Neural progenitor cell (in vitro differentiated cells): ENCODE results near the gene PLSCR1. TPM values are rescaled to one million over a fixed set of nuclear protein-coding genes. Genes with fewer than 3 reads are reported as not detected.
A peak's percentile ranks its signal among the peaks of the same experiment; 100 is the strongest.

Experiments
- DNase-seq: peaks from one replicate; pipeline ENCODE4 v3.0.0-alpha.2; 2016; ENCODE audit warnings: low spot score
- H2AFZ ChIP-seq: fragments of 200-600 bp; sonication (generic); replicated peaks from 2 replicates; pipeline ENCODE4 v1.6.1; 2016; ENCODE audit warnings: antibody characterized with exemption
- H3F3A ChIP-seq: fragments of 200-600 bp; sonication (generic); 2 replicates; pipeline ENCODE4 v1.6.1; 2016; ENCODE audit warnings: antibody characterized with exemption, low read depth
- H3K27ac ChIP-seq: fragments of 200-600 bp; sonication (generic); 2 replicates; pipeline ENCODE4 v1.5.1; 2016; ENCODE audit warnings: mild to moderate bottlenecking
- H3K27me3 ChIP-seq: fragments of 200-600 bp; sonication (generic); 2 replicates; pipeline ENCODE4 v1.6.1; 2016; ENCODE audit warnings: mild to moderate bottlenecking, moderate library complexity
- H3K36me3 ChIP-seq: fragments of 200-600 bp; sonication (generic); 2 replicates; pipeline ENCODE4 v1.5.1; 2016
- H3K4me1 ChIP-seq: fragments of 200-600 bp; sonication (generic); 2 replicates; pipeline ENCODE4 v1.6.1; 2016; ENCODE audit warnings: mixed run types
- H3K4me2 ChIP-seq: fragments of 200-600 bp; sonication (generic); 2 replicates; pipeline ENCODE4 v1.6.1; 2016
- H3K4me3 ChIP-seq: fragments of 200-600 bp; sonication (generic); 2 replicates; pipeline ENCODE4 v1.5.1; 2016
- H3K79me2 ChIP-seq: fragments of 200-600 bp; sonication (generic); 2 replicates; pipeline ENCODE4 v1.6.1; 2016; ENCODE audit warnings: low read depth
- H3K9ac ChIP-seq: fragments of 200-600 bp; sonication (generic); 2 replicates; pipeline ENCODE4 v1.6.1; 2016
- H3K9me3 ChIP-seq: fragments of 200-600 bp; sonication (generic); 2 replicates; pipeline ENCODE4 v1.5.1; 2016; ENCODE audit warnings: low read depth
- H4K20me1 ChIP-seq: fragments of 200-600 bp; sonication (generic); 2 replicates; pipeline ENCODE4 v1.6.1; 2016; ENCODE audit warnings: low read depth
- H3K27ac Mint-ChIP-seq: 3 replicates; pipeline ENCODE4 v1.8.0; 2021; ENCODE audit warnings: mixed read lengths
- H3K27me3 Mint-ChIP-seq: 2 replicates; pipeline ENCODE4 v1.8.0; 2022; ENCODE audit warnings: low read depth, mild to moderate bottlenecking, inconsistent platforms, moderate library complexity, mixed read lengths; ENCODE audit not compliant: insufficient read depth
- H3K36me3 Mint-ChIP-seq: 3 replicates; pipeline ENCODE4 v1.8.0; 2021; ENCODE audit warnings: mixed read lengths
- H3K4me1 Mint-ChIP-seq: 3 replicates; pipeline ENCODE4 v1.8.0; 2021; ENCODE audit warnings: mixed read lengths
- H3K4me3 Mint-ChIP-seq: 3 replicates; pipeline ENCODE4 v1.8.0; 2021; ENCODE audit warnings: mild to moderate bottlenecking, moderate library complexity, mixed read lengths
- H3K9me3 Mint-ChIP-seq: 3 replicates; pipeline ENCODE4 v1.8.0; 2020; ENCODE audit warnings: mixed read lengths
- CTCF ChIP-seq: fragments of 200-600 bp; sonication (generic); IDR thresholded peaks from 2 replicates; pipeline ENCODE4 v1.5.1; 2017; ENCODE audit warnings: antibody characterized with exemption, mild to moderate bottlenecking
- EZH2 ChIP-seq: fragments of 200-600 bp; sonication (generic); IDR thresholded peaks from 2 replicates; pipeline ENCODE4 v1.6.1; 2017; ENCODE audit warnings: antibody characterized with exemption, mild to moderate bottlenecking, moderate library complexity
- EZH2phosphoT487 ChIP-seq: fragments of 200-600 bp; sonication (generic); IDR thresholded peaks from 2 replicates; pipeline ENCODE4 v1.6.1; 2017; ENCODE audit warnings: antibody characterized with exemption
- total RNA-seq: library from RNA; depleted of rRNA; stranded (reverse); fragments of >200 nt; gene quantifications from 2 replicates; pipeline ENCODE4 v1.2.3, GENCODE V29; 2015; ENCODE audit warnings: low replicate concordance

The PLSCR1 gene
- total RNA-seq, 1 donor from 2014 or later = 23.9 TPM

DNA sequence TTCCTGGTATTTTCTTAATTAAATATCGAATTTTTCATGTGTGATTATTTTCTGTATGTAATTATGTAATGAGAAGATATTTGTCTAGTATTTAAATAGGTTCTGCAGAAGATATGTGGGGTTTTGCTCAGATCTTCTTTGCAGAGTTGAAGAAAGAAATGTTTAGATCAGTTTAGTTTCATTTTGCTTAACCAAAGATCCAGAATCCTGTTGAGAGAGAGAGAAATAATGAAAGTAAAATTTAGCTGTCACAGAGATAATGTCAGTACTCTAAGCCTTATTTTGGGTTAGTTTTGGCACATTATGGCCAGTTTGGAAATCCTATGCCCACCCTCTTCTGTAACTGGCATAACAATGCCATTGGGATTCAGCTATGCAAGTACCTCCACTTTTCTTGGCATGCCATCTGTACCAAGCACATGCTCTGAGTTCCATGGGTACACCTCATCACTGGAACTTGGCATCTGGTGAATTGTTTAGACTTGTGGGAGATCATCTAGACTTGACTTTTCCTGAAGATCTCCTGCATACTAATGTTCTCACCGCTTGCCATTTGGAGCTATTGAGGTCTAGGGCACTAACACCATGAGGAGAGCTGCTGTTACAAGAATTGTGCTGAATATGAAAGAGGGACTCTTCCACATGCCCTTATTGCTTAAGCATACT, 30.9 kb downstream of the PLSCR1 start:
- no peak for TF ChIP-seq EZH2phosphoT487
- TF ChIP-seq EZH2 = no peak
- TF ChIP-seq CTCF = no peak
- no peak overlapping the region for H2AFZ ChIP-seq
- H3K4me2 ChIP-seq = no peak overlapping the region
- no peaks in the 10 kb centered on the region for H4K20me1 ChIP-seq
- no peak overlapping the region for H3K4me3 Mint-ChIP-seq
- H3K27ac Mint-ChIP-seq = no peak overlapping the region
- no peak for DNase-seq
- no peaks in the 10 kb centered on the region for H3K27me3 ChIP-seq
- no peaks in the 10 kb centered on the region for H3K36me3 Mint-ChIP-seq
- H3K79me2 ChIP-seq = no peaks in the 10 kb centered on the region
- H3K4me1 ChIP-seq = no peaks in the 10 kb centered on the region
- H3K9me3 Mint-ChIP-seq = no peaks in the 10 kb centered on the region
- H3K27ac ChIP-seq = no peak overlapping the region
- no peaks in the 10 kb centered on the region for H3K9me3 ChIP-seq
- peaks cover 2% of the 10 kb centered on the region for H3K27me3 Mint-ChIP-seq
- H3K36me3 ChIP-seq = no peaks in the 10 kb centered on the region
- H3K9ac ChIP-seq = no peak overlapping the region
- peaks cover 8% of the 10 kb centered on the region for H3K4me1 Mint-ChIP-seq
- no peaks in the 10 kb centered on the region for H3F3A ChIP-seq
- no peak overlapping the region for H3K4me3 ChIP-seq

- peaks cover 7% of the 10 kb centered on the region for H3F3A ChIP-seq
- Mint-ChIP-seq H3K36me3 (no peaks in the 10 kb centered on the region), H3K27me3 (peaks cover 2% of the 10 kb centered on the region), H3K9me3 (no peaks in the 10 kb centered on the region), H3K4me1 (peaks cover 16% of the 10 kb centered on the region), H3K4me3 (no peak overlapping the region), H3K27ac (no peak overlapping the region)
- H4K20me1 ChIP-seq = no peaks in the 10 kb centered on the region
- no peaks in the 10 kb centered on the region for H3K27me3 ChIP-seq
- H3K4me2 ChIP-seq = no peak overlapping the region
- no peak overlapping the region for H3K4me3 ChIP-seq
- no peak overlapping the region for H3K9ac ChIP-seq
- no peak for DNase-seq
- H3K4me1 ChIP-seq = peaks cover 12% of the 10 kb centered on the region
- H3K9me3 ChIP-seq = no peaks in the 10 kb centered on the region
- H3K27ac ChIP-seq = no peak overlapping the region
- H3K79me2 ChIP-seq = no peaks in the 10 kb centered on the region
- no peaks in the 10 kb centered on the region for H3K36me3 ChIP-seq
- no peak for TF ChIP-seq EZH2
- no peak for TF ChIP-seq CTCF
- TF ChIP-seq EZH2phosphoT487 = no peak
- no peak overlapping the region for H2AFZ ChIP-seq
Measured at GRCh38 chr3:146511402-146512134, 32.8 kb downstream of the PLSCR1 start.

DNA sequence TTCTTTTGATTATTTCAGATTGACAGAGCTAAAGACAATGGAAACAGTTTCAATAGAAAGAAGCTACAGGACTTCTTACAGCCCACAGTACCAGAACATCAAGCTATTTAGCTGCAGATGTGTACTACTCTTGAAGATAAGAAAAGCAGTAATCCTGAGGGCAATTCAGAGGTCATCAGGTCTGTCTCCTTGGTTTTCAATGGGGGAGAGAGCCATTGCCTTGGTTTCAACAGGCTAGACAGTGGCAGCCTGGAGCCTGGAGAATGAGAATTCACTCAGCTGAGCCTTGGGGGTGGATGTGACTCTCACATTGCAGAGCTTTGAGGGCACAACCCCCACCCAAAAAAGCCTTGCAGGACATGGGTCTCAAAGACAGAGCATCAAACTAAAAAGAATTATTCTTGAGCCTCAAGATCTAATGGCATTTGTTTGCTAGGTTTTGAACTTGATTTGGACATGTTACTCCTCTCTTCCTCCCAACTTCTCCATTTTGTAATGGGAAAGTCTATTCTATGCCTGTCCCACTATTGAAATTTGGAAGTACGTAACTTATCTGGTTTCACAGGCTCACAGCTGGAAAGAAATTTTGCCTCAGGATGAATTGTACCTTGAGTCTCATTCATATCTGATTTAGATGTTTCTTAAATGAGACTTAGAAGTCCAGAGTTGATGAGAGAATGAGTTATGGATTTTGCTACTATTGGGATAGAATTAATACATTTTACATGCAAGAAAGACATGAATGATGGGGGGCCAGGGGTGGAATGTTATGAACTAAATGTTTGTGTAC, 36.9 kb downstream of the PLSCR1 start:
- H3K27ac Mint-ChIP-seq = no peak overlapping the region
- no peaks in the 10 kb centered on the region for H3K27me3 Mint-ChIP-seq
- Histone ChIP-seq H3K4me3 (no peak overlapping the region), H3K4me1 (peaks cover 17% of the 10 kb centered on the region), H3F3A (peaks cover 7% of the 10 kb centered on the region), H3K27me3 (no peaks in the 10 kb centered on the region), H4K20me1 (no peaks in the 10 kb centered on the region), H3K27ac (no peak overlapping the region), H3K79me2 (no peaks in the 10 kb centered on the region), H3K4me2 (peak overlapping the region; percentile 25), H3K9me3 (no peaks in the 10 kb centered on the region), H3K9ac (no peak overlapping the region), H2AFZ (no peak overlapping the region), H3K36me3 (no peaks in the 10 kb centered on the region)
- H3K9me3 Mint-ChIP-seq = no peaks in the 10 kb centered on the region
- H3K36me3 Mint-ChIP-seq = no peaks in the 10 kb centered on the region
- peaks cover 23% of the 10 kb centered on the region for H3K4me1 Mint-ChIP-seq
- H3K4me3 Mint-ChIP-seq = no peak overlapping the region
- peak; percentile 9 for DNase-seq
- TF ChIP-seq EZH2phosphoT487 = no peak
- TF ChIP-seq EZH2 = no peak
- TF ChIP-seq CTCF = no peak
